GM08714 (cell line): ENCODE results near the gene PNPLA5.

Experiments used
- H3K4me3 ChIP-seq: fragments of 200-500 bp; sonication (Bioruptor generic); 2 replicates; pipeline ENCODE4 v1.5.1; 2014; ENCODE audit warnings: mild to moderate bottlenecking, low read length, inconsistent platforms
- ZNF274 ChIP-seq: IDR thresholded peaks from 2 replicates; pipeline ENCODE4 v1.6.1; 2012; ENCODE audit warnings: mild to moderate bottlenecking, low read depth, low read length

The PNPLA5 gene

GRCh38 chr22:43891360-43892182 lies at the start of gene PNPLA5:
TSS of gene PNPLA5 (minus strand) at chr22:43892013. CDS start at chr22:43891880, 133 bp downstream.
- H3K4me3 ChIP-seq: no peak within 1 kb of the TSS
- TF ChIP-seq ZNF274: no peak

- TF ChIP-seq ZNF274: no peak
- H3K4me3 ChIP-seq: no peak overlapping the region
Observed at GRCh38 chr22:43941449-43941848, 49.6 kb upstream of the PNPLA5 start.

DNA sequence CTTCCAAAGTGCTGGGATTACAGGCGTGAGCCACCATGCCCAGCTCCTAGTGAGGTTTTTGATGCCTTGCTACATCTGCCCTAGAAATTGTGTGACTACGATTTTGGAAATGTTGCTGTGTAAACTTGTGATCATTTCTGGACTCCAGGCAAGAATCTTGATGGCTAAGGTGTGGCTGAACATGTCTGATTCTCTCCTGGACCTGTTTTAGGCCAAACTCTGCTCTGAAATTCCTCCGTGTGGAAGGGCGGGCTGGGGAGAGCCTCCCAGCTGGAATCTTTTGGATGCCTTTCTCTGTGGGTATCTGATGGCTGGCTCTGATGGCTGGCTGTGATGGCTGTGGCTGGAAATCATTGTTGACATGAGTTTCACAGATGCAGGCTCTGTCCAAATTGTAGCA lies 40.0 kb upstream of the PNPLA5 start:
- TF ChIP-seq ZNF274: no peak
- no peak overlapping the region for H3K4me3 ChIP-seq

GRCh38 chr22:43928908-43929307 lies 37.1 kb upstream of the PNPLA5 start:
- no peak overlapping the region for H3K4me3 ChIP-seq
- no peak for TF ChIP-seq ZNF274

DNA sequence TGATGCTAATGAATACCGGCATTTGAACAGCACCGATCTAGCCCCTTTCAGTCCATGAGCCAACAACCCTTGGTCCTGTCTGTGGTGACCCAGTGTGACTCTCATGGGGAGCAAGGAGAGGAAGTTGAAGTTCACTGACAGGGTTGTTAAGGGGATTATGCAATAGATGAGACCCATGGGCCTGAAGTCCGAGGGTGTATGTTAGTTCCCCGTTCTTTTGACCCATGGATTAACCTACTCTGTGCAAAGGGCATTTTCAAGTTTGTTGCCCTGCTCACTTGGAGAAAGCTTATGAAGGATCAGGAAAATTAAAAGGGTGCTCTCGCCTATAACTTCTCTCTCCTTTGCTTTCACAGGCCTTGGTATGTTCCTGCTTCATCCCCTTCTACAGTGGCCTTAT lies 36.7 kb upstream of the PNPLA5 start:
- no peak for TF ChIP-seq ZNF274
- H3K4me3 ChIP-seq: no peak overlapping the region

DNA sequence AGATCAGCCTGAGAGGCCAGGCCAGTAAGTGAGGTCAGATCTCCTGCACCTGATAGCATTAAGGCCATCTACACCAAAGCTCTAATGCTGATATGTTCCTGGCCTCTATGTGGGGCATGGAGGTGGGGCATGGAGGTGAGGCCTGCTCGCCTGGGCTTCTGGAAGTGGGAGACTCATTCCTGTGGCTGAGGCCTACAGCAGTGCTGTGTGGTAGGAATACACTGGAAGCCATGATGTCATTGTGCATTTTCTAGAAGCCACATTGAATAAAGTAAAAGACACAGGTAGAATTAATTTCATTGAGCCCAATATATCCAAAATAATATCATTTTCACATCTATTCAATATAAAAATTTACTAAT lies 34.5 kb upstream of the PNPLA5 start:
- TF ChIP-seq ZNF274: no peak

DNA sequence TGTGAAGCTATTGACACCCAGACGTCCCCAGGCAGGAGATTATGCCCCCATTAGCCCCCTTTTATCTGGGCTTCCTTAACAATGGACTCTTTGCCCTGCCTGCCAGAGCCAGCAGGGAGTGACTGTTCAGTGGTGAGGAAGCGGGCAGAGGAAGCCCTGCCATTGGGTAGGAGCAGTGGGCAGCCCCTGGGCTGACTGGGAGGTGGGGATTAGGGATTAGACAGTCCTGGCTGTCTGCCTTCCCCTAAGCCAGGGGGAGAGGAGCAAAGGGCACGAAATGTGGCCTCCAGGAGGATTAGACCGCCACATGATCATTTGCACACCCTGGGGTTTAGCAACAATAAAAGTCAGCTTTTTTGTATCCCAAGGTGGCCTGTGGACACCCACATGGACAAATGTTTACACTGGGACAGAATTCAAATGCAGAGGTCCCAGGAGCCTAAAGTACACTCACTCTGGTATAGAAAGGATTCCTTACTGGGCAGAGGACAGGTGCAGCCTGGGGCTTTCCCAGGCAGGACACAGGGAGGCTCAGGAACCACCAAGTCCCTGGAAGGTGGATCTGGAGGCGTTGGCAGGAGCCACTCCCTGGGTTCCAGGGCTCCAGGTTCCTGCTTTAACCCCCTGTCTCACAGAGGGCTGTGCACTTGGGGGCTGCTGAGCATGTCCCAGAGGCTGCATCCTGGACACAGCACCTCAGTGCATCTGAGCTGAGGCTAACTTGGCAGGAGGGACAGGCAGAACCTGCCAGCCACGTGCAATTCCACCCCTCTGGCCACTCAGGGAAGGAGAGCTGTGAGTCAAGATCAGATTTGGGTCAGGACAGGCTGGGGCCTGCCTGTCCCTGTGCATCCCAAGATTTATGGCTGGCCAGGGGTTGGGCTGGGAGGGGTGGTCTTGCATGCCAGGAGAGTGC lies 33.9 kb upstream of the PNPLA5 start:
- H3K4me3 ChIP-seq: no peak overlapping the region
- no peak for TF ChIP-seq ZNF274

More for the DNA sequence above, 34.5 kb upstream of the PNPLA5 start:
- no peak overlapping the region for H3K4me3 ChIP-seq

GRCh38 chr22:43924877-43925276 lies 33.1 kb upstream of the PNPLA5 start:
- TF ChIP-seq ZNF274: no peak
- H3K4me3 ChIP-seq: no peak overlapping the region

GRCh38 chr22:43923631-43924464 lies 32.0 kb upstream of the PNPLA5 start, which contains the start of gene PNPLA3:
TSS of gene PNPLA3 (plus strand) at chr22:43923805. CDS start at chr22:43923912, 107 bp downstream.
- no peak for TF ChIP-seq ZNF274
- H3K4me3 ChIP-seq: peak within 1 kb of the TSS; percentile 53; the same call in 1 of the 2 replicates

- TF ChIP-seq ZNF274: no peak
- H3K4me3 ChIP-seq: peak overlapping the region; percentile 45; the same call in 1 of the 2 replicates
Observed at GRCh38 chr22:43923191-43923590, 31.4 kb upstream of the PNPLA5 start.

- no peak overlapping the region for H3K4me3 ChIP-seq
- no peak for TF ChIP-seq ZNF274
Observed at GRCh38 chr22:43922123-43922522, 30.3 kb upstream of the PNPLA5 start.

DNA sequence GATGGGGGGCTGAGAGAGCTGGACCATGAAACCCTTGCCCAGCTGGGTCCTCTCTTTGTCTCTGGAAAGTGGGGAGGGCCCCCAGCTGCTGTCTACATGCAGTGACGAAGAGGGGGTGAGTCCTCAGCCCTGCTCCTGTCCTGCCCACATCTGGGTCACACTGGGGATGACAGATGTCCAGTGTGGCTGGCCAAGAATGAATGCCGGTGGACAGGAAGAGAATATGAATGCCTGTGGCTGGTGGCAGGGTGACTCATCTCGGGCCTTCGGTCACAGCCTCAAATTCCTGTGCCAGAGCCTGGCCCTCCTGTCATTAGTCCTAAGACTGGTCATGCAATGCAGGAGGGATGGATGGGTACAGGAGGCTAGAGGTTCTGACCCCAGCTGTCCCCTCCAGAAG lies 29.6 kb upstream of the PNPLA5 start:
- no peak overlapping the region for H3K4me3 ChIP-seq
- TF ChIP-seq ZNF274: no peak

- TF ChIP-seq ZNF274: no peak
- no peak overlapping the region for H3K4me3 ChIP-seq
Observed at GRCh38 chr22:43919106-43919973, 27.5 kb upstream of the PNPLA5 start.

DNA sequence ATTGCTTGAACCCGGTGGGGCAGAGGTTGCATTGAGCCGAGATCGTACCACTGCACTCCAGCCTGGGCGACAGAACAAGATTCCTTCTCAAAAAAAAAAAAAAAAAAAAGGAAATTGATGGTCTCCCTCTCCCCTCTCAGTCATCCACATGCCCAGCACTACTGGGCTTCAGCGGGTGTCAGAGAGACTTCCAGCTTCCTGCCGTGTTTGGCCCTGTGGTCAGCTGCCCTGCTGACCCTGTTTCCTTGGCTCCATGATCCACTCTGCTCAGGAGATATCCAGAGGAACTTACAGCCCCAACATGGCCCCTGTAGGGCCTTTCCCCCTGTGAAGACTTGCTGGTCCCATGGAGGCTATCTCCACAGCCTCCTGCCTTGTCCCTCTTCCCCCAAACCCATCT lies 25.7 kb upstream of the PNPLA5 start:
- TF ChIP-seq ZNF274: no peak
- H3K4me3 ChIP-seq: no peak overlapping the region
